ENCODE data around the gene C1D.

- no peak for TF ChIP-seq CTCF (IDR thresholded peaks at IDR 0.05)
- no peak for TF ChIP-seq POLR2A (IDR thresholded peaks at IDR 0.05)
Observed at GRCh38 chr2:68045342-68045741, 17.5 kb downstream of the C1D start.
